NCI-H82 treated with DMSO at 0.1 percent for 48 hours (cell line): ENCODE results near the gene ARFGAP1.

Source experiments
- DNase-seq: peaks from one replicate; lab custom pipeline; 2025; ENCODE audit not compliant: unreplicated experiment; lab: John Stamatoyannopoulos, UW

The ARFGAP1 gene

GRCh38 chr20:63259734-63260460 is 12.7 kb upstream of the ARFGAP1 start:
- no peak for DNase-seq

GRCh38 chr20:63260521-63260920 is 12.1 kb upstream of the ARFGAP1 start:
- DNase-seq: no peak

- DNase-seq: no peak
These were observed 11.4 kb upstream of the ARFGAP1 start for GRCh38 chr20:63261060-63261794.

- DNase-seq: no peak
These were observed 10.7 kb upstream of the ARFGAP1 start for GRCh38 chr20:63261795-63262528.

- no peak for DNase-seq
These were observed 9.8 kb upstream of the ARFGAP1 start for GRCh38 chr20:63262836-63263235.

GRCh38 chr20:63264000-63264399 is 8.6 kb upstream of the ARFGAP1 start:
- DNase-seq: no peak

GRCh38 chr20:63264519-63264918 is 8.1 kb upstream of the ARFGAP1 start:
- no peak for DNase-seq

GRCh38 chr20:63265891-63266515 is 6.6 kb upstream of the ARFGAP1 start:
- no peak for DNase-seq

GRCh38 chr20:63267691-63268090 is 4.9 kb upstream of the ARFGAP1 start:
- DNase-seq: no peak

GRCh38 chr20:63268256-63268655 is 4.4 kb upstream of the ARFGAP1 start:
- DNase-seq: no peak

GRCh38 chr20:63268671-63269439 is 3.8 kb upstream of the ARFGAP1 start:
- no peak for DNase-seq

- no peak for DNase-seq
These were observed 2.9 kb upstream of the ARFGAP1 start for GRCh38 chr20:63269724-63270123.

GRCh38 chr20:63270606-63271325 is 1.8 kb upstream of the ARFGAP1 start:
- no peak for DNase-seq

GRCh38 chr20:63273059-63273579 is 506 bp downstream of the ARFGAP1 start:
- no peak for DNase-seq

GRCh38 chr20:63273635-63274380 is 1.2 kb downstream of the ARFGAP1 start:
- no peak for DNase-seq

- DNase-seq: no peak
These were observed 2.0 kb downstream of the ARFGAP1 start for GRCh38 chr20:63274381-63275228.

GRCh38 chr20:63275825-63276224 is 3.2 kb downstream of the ARFGAP1 start:
- DNase-seq: no peak

GRCh38 chr20:63276956-63277355 is 4.3 kb downstream of the ARFGAP1 start:
- DNase-seq: no peak
